Neural cell (in vitro differentiated cells): ENCODE data around the gene MICA.

Experiments used
- CTCF ChIP-seq: fragments of 450-650 bp; IDR thresholded peaks from 2 replicates; pipeline ENCODE4 v1.5.1; 2014; ENCODE audit warnings: antibody characterized with exemption, mild to moderate bottlenecking, moderate library complexity; ENCODE audit not compliant: poor library complexity, severe bottlenecking
- POLR2AphosphoS5 ChIP-seq: IDR thresholded peaks from 2 replicates; pipeline ENCODE4 v1.6.1; 2012
- REST ChIP-seq: IDR thresholded peaks from 2 replicates; pipeline ENCODE4 v1.6.1; 2012; ENCODE audit warnings: borderline replicate concordance

- no peak for TF ChIP-seq CTCF
- no peak for TF ChIP-seq REST
- no peak for TF ChIP-seq POLR2AphosphoS5
These were observed 2.0 kb upstream of the MICA start for GRCh38 chr6:31401403-31401802.
